ENCODE results near the gene TTLL4. TPM values are rescaled to one million over a fixed set of nuclear protein-coding genes. Genes with fewer than 3 reads are reported as not detected.
"Not testable (repeated sequence)": the region's sequence is repeated elsewhere in the genome, so short reads cannot be mapped to it uniquely, and the experiment has no call there.

Gene TTLL4
- total RNA-seq, 1 experiment from 2014 or later: 20.7 TPM

DNA sequence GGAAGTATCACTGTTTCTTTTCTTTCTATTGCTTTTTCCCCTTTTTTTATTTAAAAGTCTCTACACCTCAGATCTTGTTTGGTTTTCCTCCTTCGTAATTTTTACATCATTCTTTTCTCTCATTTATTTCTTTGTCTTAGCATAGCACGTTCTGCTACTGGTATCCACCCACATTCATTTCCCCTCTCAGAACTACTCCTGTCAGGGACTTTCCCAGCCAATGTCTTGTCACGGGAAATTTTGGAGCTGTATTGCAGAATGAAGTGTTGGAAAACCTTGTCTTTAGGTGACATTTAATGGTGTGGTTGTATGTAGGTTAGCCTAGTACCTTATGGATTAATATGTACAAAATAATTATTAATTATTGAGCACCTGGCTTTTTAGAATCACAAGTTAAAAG is 34.0 kb downstream of the TTLL4 start:
- no peak for DNase-seq (ENCODE audit: extremely low read depth, low read depth)

DNA sequence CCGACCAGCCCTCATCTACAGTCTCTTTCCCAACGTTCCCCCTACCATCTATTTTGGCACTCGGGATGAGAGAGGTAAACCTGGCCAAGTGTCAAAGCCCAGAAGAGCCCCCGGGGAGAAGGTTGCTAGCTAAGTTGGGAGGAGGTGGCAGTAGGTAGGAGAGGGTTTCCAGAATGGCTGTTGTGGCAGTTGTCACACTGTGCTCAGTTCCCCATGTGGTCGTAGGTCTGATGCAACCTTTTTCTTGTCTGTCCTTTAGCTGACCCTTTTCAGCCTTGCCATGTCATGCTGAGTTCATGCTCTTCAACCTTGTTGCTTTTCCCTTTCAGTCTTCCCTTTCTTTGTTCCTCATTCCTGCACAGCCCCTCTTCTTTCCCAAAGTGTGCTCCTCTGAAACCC is 34.5 kb downstream of the TTLL4 start:
- DNase-seq (ENCODE audit: extremely low read depth, low read depth): peak; percentile 39

DNA sequence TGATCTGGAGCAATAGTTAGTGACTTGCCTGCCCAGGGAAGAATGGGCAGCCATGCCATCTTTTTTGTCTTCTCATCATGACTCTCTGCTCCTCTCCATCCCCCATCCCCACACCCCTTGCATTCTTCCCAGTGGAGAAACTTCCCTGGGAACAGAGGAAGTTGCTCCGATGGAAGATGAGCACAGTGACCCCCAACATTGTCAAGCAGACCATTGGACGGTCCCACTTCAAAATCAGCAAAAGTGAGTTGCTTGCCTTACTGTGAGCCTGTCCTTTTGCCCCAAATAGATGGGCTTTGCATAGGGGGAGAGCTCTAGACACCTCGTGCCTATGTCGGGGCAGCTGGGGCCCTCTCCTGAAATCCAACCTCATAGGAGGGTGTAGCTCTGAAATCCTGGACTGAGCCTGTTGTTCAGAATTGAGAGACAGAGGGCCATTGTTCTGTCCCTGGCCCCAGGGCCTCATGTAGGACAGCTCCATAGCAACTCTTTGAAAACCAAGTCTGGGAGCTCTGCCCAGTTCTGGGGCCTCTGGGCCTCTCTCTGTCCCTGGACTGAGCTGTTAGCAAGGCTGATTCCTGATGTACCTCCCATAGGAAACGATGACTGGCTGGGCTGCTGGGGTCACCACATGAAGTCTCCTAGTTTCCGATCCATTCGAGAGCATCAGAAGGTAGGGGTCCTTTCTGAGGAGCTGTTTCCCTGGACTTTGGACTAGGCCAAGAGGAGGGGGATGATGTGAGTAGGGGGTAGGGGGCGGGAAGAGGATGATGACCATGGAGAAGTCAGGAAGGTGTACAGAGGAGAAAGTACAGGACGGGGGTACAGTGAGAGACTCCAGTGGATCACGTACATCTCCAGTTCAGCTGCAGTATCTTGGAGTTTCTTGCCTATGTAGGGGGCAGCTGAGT is 35.2 kb downstream of the TTLL4 start:
- peak; percentile 12 for DNase-seq (ENCODE audit: extremely low read depth, low read depth)

DNA sequence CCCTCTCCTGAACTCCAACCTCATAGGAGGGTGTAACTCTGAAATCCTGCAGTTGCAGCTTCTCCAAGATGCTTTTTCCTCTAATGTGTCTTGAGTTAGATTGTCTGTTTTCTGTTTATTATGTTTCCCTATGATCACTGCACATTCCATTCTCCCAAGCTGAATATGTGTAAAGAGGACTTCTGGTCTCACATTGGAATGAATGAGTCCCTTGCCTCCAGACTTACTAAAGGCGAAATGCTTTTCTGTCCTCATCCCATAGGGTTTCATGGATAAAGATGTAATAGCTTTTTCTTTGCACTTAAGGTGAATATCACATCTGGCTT is 35.8 kb downstream of the TTLL4 start:
- DNase-seq (ENCODE audit: extremely low read depth, low read depth): no peak

DNA sequence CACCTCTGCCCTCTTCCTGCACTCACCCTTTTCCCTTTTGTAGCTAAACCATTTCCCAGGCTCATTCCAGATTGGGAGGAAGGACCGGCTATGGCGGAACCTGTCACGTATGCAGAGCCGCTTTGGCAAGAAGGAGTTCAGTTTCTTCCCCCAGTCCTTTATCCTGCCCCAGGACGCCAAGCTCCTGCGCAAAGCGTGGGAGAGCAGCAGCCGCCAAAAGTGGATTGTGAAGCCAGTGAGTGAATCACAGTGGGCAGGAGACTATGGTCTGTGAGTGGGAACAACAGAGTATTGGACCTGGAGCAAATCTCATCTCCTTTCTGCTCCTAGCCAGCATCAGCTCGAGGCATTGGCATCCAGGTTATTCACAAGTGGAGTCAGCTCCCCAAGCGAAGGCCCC is 36.3 kb downstream of the TTLL4 start:
- no peak for DNase-seq (ENCODE audit: extremely low read depth, low read depth)

DNA sequence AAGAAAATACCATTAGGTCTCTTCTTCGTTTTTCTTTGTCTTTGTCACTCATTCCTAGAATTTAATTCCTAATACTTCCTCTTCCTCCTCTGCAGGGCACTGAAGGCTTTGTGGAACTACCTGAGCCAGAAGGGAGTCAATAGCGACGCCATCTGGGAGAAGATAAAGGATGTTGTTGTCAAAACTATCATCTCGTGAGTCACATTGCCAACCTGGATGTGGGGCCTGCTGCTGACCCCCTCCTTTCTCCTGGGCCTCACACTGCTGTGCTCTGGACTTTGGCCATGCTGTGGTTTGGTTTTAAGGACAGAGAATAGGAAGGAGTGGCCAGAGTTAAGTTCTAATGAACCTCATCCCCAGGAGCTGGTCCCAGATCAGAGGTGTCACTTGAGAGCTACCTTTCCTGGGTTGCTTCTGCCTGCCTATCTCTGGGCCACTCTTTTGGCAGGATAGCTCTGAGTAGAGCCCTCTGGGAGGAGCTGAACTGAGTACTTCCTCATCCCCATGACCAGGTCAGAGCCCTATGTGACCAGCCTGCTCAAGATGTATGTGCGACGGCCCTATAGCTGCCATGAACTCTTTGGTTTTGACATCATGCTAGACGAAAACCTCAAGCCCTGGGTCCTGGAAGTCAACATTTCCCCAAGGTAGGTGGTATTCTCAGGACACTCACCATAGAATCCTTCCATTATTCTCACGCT is 38.3 kb downstream of the TTLL4 start:
- DNase-seq (ENCODE audit: extremely low read depth, low read depth): no peak

DNA sequence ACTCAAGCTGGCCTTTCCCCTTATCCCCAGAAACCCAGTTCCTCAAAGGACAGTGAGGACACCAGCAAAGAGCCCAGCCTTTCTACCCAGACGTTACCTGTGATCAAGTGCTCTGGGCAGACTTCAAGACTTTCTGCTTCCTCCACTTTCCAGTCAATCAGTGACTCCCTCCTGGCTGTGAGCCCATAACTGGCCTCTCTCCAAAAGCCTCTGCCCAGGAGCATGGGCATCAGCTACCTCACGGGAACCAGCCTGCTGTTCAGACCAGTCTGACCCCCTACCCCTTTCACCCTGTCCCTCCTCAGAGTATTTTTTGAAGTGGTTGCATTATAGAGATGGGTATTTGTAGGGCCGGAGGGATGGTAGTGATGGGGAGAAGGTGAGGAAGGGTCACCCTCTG is 43.6 kb downstream of the TTLL4 start:
- DNase-seq (ENCODE audit: extremely low read depth, low read depth): no peak

DNA sequence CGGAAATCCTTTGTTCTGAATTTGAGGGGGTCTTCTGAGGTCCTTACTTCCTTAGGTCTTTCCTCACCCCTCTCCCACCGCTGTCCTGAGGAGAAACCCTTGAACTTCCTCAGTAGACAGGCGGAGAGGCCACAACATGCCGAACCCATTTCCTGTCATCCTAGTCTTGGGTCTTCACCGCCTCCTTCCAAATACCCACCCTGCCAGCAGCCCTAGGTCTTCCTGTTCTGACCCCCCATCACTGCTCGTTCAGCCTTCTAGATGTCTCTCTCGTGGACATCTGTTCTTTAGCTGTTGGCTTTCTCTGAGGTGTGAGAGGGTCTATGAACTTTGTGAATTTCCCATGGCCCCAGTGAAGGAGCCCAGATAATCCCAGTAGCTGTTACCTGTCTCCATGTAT is 44.1 kb downstream of the TTLL4 start:
- no peak for DNase-seq (ENCODE audit: extremely low read depth, low read depth)

DNA sequence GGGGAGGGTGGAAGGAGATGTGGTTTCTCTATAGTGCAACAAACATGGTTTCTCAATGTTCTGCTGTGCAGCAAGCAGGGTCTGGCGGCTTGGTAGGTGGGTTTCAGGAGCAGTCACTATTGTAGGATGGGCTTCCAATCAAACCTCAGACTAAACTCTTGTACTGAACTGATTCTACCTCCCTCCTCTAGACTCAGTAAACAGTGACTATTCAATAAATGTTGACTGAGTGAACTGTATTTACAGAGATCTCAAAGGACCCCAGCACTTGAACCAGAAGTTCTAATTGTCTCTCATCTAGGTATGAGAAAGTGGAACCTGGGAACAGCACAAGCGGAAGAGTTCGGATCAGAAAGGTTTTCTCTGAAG is 44.5 kb downstream of the TTLL4 start:
- no peak for DNase-seq (ENCODE audit: extremely low read depth, low read depth)

DNA sequence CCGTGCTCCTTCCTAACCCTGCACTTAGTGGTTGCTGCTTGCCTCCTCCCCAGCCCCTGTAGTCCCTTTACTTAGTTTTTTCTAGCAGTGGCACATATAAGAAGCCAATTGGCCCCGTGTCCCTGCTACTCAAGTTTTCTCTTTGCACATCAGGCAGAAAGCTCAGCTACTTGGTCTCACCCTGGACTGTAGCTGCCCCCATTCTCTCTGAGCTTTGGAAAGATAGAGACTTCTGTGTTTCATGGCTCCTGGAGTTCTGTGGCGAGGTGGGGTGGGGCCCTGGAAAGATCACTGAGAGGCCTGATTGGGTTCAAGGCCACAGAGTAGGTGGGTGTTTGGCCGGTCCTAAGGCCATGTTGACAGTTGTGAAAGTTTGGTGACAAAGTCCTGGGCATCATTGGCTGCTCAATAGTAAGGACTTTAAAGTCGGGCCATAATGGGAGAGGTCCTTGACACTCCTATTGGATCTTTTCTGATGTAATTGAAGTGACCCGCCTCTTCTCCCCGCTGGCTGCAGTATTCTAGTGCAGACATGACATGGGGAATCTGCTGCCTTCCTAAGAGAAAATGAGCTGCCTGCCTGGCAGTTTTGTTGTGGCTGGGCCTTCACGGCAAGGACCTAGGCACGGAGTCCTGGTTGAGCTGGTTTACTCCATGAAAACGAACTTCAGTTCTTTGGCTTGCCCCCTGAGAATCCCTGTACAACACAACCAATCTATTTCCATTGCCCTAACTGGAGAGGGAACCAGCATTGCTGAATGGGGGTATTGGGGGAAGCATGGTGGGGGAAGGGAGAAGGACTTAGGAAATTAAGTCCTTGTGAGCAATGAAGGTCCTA is 45.2 kb downstream of the TTLL4 start:
- DNase-seq (ENCODE audit: extremely low read depth, low read depth): no peak

DNA sequence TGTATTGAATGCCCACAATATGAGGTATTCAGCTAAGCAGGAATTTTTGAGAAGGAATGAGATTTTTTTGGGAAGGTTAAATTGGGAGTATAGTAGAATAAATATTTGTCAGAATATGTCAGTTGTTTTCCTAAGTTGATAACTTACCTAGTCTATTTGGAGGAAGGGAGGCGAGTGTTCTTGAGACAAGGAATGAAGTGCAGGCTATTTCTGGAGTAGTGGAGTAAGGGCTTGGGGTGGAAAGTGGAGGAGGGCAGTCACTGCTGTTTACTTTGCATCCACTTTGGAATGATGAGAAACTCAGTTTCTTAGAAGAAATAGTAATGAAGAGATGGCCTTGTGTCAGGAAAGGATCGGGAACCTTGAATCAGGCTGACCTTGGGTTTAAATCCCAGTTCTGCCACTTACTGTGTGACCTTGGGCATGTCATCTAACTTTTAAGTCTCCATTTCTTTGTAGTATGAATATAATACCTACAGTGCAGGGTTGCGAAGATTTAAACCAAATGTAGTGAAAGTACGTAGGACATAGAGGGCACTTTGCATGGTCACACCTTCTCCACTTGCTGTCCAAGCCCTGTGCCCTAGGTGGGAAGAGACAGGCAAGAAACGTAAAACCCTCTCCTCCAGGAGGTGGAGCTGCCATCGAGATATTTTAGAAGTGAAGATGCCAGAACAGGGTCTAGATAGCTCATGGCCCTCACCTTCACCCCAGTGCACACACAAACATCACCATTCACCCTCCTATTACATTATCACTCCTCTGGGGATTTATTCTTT is 46.2 kb downstream of the TTLL4 start:
- DNase-seq (ENCODE audit: extremely low read depth, low read depth): no peak

DNA sequence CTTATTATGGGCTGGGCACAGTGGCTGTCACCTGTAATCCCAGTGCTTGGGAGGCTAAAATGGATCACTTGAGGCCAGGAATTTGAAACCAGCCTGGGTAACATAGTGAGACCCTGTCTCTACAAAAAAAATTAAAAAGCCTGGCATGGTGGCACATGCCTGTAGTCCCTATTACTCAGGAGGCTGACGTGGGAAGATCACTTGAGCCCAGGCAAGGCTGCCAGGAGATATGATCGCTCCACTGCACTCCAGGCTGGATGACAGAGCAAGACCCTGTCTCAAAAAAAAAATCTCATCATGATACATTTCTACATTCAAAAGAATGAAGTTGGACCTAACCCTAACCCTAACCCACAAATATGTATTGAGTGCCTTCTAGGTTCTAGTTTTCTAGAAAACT is 51.2 kb downstream of the TTLL4 start:
- DNase-seq (ENCODE audit: extremely low read depth, low read depth): no peak

DNA sequence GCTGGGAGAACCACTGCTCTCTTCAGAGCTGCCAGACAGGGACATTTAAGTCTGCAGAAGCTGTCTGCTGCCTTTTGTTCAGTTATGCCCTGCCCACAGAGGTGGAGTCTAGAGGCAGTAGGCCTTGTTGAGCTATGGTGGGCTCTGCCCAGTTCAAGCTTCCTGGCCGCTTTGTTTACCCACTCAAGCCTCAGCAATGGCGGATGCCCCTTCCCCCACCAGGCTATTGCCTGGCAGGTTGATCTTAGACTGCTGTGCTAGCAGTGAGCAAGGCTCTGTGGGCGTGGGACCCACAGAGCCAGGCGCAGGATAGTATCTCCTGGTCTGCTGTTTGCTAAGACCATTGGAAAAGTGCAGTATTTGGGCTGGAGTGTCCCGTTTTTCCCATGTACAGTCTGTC is 62.1 kb downstream of the TTLL4 start:
- not testable (repeated sequence) for DNase-seq (ENCODE audit: extremely low read depth, low read depth)

DNA sequence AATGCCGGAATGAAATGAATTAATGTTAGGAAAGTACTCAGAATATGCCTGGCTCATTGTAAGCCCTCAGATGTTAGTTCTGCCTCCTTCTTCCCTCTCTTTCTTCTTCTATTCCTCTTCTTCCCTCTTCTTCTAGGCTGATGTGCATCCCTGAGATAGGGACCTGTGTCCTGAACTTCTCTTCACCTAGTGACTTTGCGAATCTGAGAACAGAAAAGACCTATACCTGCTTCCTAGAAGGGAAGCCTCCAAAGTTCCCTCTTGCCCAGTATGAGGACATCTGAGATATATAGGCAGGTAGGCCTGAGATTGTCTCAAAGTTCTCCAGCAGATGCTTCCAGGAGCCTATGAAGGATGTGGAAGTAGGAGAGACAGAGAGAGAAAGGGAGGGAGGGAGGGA is 63.2 kb downstream of the TTLL4 start:
- no peak for DNase-seq (ENCODE audit: extremely low read depth, low read depth)

DNA sequence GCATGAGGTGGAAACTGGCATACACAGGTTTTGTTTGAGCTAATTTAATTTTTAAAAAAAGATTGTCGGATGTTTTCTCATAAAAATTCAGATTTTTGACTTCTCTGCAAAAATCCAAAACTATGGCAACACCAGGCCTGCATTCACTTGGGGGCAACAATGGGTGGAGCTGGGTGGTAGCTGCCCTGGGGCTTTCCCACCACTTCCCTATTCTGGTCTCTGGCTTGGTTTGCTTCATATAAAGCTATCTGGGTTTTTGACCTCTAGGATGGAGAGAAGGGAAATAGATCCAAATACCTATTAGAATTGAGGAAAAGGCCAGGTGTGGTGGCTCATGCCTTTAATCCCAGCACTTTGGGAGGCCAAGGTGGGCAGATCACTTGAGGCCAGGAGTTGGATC is 65.9 kb downstream of the TTLL4 start:
- no peak for DNase-seq (ENCODE audit: extremely low read depth, low read depth)

DNA sequence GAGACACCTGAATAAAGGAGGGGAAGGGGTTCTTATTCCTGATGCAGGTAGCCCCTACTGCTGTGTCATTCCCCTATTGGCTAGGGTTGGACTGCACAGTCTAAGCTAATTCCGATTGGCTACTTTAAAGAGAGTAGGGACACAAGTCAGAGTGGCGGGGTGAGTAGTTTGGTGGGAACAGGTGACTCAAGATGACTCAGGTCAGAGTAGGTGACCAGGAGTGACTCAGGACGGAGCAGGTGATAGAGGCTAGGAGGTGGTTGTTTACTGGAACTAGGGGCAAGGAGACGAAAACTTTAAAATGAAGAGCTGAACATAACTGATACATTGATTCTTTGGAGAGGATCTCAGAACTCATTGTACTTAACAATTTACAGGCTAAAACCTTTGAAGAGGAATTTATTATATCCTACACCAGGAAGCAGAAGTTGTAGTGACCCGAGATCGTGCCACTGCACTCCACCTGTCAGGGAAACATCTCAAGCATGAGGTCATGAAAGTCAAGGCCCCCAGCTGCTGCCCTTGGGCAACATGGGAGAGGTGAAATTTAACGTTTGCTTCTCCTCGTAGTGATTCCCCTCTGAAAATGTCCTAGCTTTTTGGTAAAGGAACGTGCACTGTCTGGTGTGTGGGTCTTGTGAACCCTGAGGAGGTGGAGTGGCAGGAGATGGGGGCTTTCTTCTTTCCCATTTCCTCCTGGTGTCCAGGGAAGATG is 66.8 kb downstream of the TTLL4 start:
- DNase-seq (ENCODE audit: extremely low read depth, low read depth): no peak

DNA sequence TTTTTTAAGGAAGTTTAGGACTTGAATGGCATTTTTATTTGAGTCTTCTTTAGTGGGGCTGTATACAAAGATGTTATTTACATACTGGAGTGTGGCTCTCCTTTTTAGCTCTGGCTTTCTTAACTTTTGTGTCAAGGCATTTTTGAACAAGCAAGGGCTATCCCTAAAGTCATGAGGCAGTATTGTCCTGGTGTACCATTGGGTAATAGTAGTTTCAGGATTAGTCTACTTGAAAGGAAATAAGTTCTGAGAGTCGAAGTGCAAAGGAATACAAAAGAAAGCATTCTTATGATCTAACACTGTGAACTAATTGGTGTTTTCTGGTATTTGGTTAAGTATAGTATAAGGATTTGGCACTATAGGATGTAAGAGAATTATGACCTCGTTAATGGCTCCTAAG is 69.4 kb downstream of the TTLL4 start:
- DNase-seq (ENCODE audit: extremely low read depth, low read depth): no peak

DNA sequence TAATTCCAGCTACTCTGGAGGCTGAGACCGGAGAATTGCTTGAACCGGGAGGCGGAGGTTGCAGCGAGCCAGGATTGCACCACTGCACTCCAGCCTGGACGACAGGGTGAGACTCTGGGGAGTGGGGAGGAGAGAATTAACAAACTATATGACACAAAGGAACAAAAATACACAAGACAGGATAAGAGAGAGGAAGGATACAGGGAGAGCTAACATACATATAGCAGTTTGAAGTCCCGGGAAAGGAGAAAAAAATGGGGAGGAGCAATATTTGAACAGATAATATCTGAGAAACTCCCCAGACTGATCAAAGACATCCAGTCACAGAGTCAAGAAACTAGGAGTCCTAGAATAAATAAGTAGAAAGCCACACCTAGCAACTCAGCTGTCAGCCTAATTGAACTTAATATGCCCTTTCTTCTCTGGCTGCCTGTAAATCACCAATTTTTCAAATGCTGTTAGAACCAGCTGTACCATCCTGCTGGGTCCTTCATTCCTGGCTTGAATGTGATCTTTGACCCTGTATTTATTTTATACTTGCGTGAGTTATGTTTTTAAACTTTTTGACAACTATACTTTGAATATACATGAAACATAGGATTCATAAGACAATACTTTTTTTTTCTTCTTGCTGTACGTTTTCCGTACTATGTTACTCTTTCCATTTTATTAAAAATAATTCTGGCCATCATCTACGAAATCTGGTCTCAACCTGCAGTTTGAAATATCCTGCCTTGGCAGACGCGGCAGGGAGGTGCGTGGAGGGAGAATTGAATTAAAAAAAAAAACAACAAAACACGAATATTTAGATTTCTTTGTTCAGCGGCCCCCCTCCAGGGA is 70.4 kb downstream of the TTLL4 start:
- DNase-seq (ENCODE audit: extremely low read depth, low read depth): no peak
